ENCODE data around the gene SMPDL3A. TPM values are rescaled to one million over a fixed set of nuclear protein-coding genes. Genes with fewer than 3 reads are reported as not detected.

The SMPDL3A gene
- total RNA-seq, 1 donor: 23.5 TPM

DNA sequence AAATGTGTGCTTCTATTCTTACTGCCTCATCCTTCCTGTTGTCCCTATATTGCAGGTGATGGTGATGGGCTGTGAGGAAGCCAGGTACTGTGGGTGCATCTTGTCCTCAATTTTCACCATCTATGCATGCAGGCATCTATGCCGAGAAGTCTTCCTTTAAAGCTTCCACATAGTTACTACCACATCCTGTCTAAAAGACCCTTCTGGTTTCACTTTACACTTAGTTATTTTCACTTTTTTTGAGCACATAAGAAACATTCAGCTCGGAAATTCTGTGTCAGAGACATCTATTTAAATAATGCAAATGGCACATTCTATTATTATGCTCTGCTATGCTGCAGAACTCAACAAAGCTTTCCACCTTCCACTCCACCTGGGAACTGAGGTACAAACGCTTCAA is 37.7 kb upstream of the SMPDL3A start:
- H3K4me3 ChIP-seq (ENCODE audit: insufficient read depth, low read length): no peak overlapping the region
- H3K4me2 ChIP-seq (ENCODE audit: insufficient read depth, low read length): no peak overlapping the region
- H3K4me1 ChIP-seq (ENCODE audit: insufficient read depth, low read length): no peaks in the 10 kb centered on the region
- DNase-seq (ENCODE audit: insufficient read length, low spot score, missing footprints): no peak
- no peaks in the 10 kb centered on the region for H3K36me3 ChIP-seq (ENCODE audit: insufficient read depth, low read length)
- TF ChIP-seq, protein P1, sequence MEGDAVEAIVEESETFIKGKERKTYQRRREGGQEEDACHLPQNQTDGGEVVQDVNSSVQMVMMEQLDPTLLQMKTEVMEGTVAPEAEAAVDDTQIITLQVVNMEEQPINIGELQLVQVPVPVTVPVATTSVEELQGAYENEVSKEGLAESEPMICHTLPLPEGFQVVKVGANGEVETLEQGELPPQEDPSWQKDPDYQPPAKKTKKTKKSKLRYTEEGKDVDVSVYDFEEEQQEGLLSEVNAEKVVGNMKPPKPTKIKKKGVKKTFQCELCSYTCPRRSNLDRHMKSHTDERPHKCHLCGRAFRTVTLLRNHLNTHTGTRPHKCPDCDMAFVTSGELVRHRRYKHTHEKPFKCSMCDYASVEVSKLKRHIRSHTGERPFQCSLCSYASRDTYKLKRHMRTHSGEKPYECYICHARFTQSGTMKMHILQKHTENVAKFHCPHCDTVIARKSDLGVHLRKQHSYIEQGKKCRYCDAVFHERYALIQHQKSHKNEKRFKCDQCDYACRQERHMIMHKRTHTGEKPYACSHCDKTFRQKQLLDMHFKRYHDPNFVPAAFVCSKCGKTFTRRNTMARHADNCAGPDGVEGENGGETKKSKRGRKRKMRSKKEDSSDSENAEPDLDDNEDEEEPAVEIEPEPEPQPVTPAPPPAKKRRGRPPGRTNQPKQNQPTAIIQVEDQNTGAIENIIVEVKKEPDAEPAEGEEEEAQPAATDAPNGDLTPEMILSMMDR (IDR thresholded peaks at IDR 0.05; ENCODE audit: extremely low read depth, low read depth, low read length): no peak
- H3K27me3 ChIP-seq (ENCODE audit: insufficient read depth, low read length): no peaks in the 10 kb centered on the region
- H3K27ac ChIP-seq (ENCODE audit: low read depth, low read length): no peak overlapping the region
- no peaks in the 10 kb centered on the region for H3K79me2 ChIP-seq (ENCODE audit: insufficient read depth, low read length)
- peak overlapping the region; percentile 4 for H2AFZ ChIP-seq (ENCODE audit: low read length)
- no peaks in the 10 kb centered on the region for H3K9me3 ChIP-seq (ENCODE audit: low read depth, low read length)
- no peaks in the 10 kb centered on the region for H4K20me1 ChIP-seq (ENCODE audit: insufficient read depth, low read length)

- DNase-seq (ENCODE audit: insufficient read length, low spot score, missing footprints): no peak
- TF ChIP-seq, protein P1 (IDR thresholded peaks at IDR 0.05; ENCODE audit: extremely low read depth, low read depth, low read length): no peak
- H4K20me1 ChIP-seq (ENCODE audit: insufficient read depth, low read length): no peaks in the 10 kb centered on the region
- H3K27me3 ChIP-seq (ENCODE audit: insufficient read depth, low read length): no peaks in the 10 kb centered on the region
- no peaks in the 10 kb centered on the region for H3K36me3 ChIP-seq (ENCODE audit: insufficient read depth, low read length)
- no peak overlapping the region for H3K4me2 ChIP-seq (ENCODE audit: insufficient read depth, low read length)
- no peak overlapping the region for H3K27ac ChIP-seq (ENCODE audit: low read depth, low read length)
- H3K4me3 ChIP-seq (ENCODE audit: insufficient read depth, low read length): no peak overlapping the region
- H3K4me1 ChIP-seq (ENCODE audit: insufficient read depth, low read length): no peaks in the 10 kb centered on the region
- no peaks in the 10 kb centered on the region for H3K79me2 ChIP-seq (ENCODE audit: insufficient read depth, low read length)
- no peaks in the 10 kb centered on the region for H3K9me3 ChIP-seq (ENCODE audit: low read depth, low read length)
- H2AFZ ChIP-seq (ENCODE audit: low read length): no peak overlapping the region
These were observed 36.6 kb upstream of the SMPDL3A start for GRCh38 chr6:122752459-122752858.

- peak overlapping the region; percentile 36 for H2AFZ ChIP-seq (ENCODE audit: low read length)
- H4K20me1 ChIP-seq (ENCODE audit: insufficient read depth, low read length): no peaks in the 10 kb centered on the region
- H3K27me3 ChIP-seq (ENCODE audit: insufficient read depth, low read length): no peaks in the 10 kb centered on the region
- H3K79me2 ChIP-seq (ENCODE audit: insufficient read depth, low read length): no peaks in the 10 kb centered on the region
- no peaks in the 10 kb centered on the region for H3K9me3 ChIP-seq (ENCODE audit: low read depth, low read length)
- peak overlapping the region; percentile 70 for H3K4me2 ChIP-seq (ENCODE audit: insufficient read depth, low read length)
- H3K27ac ChIP-seq (ENCODE audit: low read depth, low read length): no peak overlapping the region
- H3K4me1 ChIP-seq (ENCODE audit: insufficient read depth, low read length): no peaks in the 10 kb centered on the region
- no peak overlapping the region for H3K4me3 ChIP-seq (ENCODE audit: insufficient read depth, low read length)
- TF ChIP-seq, protein P1 (IDR thresholded peaks at IDR 0.05; ENCODE audit: extremely low read depth, low read depth, low read length): no peak
- DNase-seq (ENCODE audit: insufficient read length, low spot score, missing footprints): no peak
- H3K36me3 ChIP-seq (ENCODE audit: insufficient read depth, low read length): no peaks in the 10 kb centered on the region
These were observed 35.9 kb upstream of the SMPDL3A start for GRCh38 chr6:122753000-122753687.

DNA sequence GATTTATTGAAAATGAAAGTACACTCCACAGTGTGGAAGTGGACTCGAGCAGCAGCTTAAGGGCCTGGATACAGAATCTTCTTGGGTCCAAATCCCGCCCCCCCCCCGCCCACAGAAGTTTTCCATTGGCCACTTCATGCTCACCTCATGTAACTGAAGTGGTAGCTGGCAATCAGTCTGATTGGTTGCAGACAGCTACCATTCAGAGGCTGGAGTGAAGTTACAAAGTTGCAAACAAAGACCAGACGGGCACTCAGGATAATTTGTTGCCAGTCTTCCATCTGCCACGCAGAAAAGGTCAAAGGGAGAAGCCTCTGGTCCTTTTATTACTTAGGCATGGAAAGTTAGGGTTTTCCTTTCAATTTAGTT is 35.4 kb upstream of the SMPDL3A start:
- H3K4me2 ChIP-seq (ENCODE audit: insufficient read depth, low read length): peak overlapping the region; percentile 70
- H2AFZ ChIP-seq (ENCODE audit: low read length): peak overlapping the region; percentile 54
- H4K20me1 ChIP-seq (ENCODE audit: insufficient read depth, low read length): no peaks in the 10 kb centered on the region
- no peaks in the 10 kb centered on the region for H3K9me3 ChIP-seq (ENCODE audit: low read depth, low read length)
- no peaks in the 10 kb centered on the region for H3K4me1 ChIP-seq (ENCODE audit: insufficient read depth, low read length)
- H3K27ac ChIP-seq (ENCODE audit: low read depth, low read length): no peak overlapping the region
- H3K27me3 ChIP-seq (ENCODE audit: insufficient read depth, low read length): no peaks in the 10 kb centered on the region
- no peaks in the 10 kb centered on the region for H3K79me2 ChIP-seq (ENCODE audit: insufficient read depth, low read length)
- no peak for DNase-seq (ENCODE audit: insufficient read length, low spot score, missing footprints)
- no peak overlapping the region for H3K4me3 ChIP-seq (ENCODE audit: insufficient read depth, low read length)
- TF ChIP-seq, protein P1 (IDR thresholded peaks at IDR 0.05; ENCODE audit: extremely low read depth, low read depth, low read length): no peak
- no peaks in the 10 kb centered on the region for H3K36me3 ChIP-seq (ENCODE audit: insufficient read depth, low read length)

Measured in osteoblast (primary cell).